Measurements from ENCODE around the gene WDFY4.

DNA sequence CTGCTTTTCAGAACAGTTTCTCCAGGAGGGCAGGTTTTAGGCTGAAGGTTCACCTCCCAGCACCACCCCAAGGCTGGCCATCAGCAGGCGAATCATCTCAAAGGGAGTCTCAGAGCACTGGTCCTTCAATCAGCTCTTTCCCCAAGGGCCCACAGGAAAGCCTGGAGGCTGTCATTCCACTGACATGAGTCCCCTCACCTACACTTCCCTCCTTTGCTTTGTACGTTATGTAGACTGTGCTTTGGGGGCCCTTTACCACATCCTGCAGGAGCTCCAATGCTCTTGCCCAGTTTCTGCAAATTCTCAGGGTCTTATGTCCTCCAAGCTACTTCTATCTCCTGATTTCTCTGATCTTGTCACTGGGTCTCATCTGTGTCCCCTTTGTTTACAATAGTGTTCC lies 15.4 kb downstream of the WDFY4 start:
- TF ChIP-seq, protein P1, sequence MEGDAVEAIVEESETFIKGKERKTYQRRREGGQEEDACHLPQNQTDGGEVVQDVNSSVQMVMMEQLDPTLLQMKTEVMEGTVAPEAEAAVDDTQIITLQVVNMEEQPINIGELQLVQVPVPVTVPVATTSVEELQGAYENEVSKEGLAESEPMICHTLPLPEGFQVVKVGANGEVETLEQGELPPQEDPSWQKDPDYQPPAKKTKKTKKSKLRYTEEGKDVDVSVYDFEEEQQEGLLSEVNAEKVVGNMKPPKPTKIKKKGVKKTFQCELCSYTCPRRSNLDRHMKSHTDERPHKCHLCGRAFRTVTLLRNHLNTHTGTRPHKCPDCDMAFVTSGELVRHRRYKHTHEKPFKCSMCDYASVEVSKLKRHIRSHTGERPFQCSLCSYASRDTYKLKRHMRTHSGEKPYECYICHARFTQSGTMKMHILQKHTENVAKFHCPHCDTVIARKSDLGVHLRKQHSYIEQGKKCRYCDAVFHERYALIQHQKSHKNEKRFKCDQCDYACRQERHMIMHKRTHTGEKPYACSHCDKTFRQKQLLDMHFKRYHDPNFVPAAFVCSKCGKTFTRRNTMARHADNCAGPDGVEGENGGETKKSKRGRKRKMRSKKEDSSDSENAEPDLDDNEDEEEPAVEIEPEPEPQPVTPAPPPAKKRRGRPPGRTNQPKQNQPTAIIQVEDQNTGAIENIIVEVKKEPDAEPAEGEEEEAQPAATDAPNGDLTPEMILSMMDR (conservative IDR thresholded peaks at IDR 0.05): no peak
- no peak for TF ChIP-seq ZFX (IDR thresholded peaks at IDR 0.05)

All from C4-2B (cell line).